ENCODE results near the gene OR6C2. TPM values are rescaled to one million over a fixed set of nuclear protein-coding genes. Genes with fewer than 3 reads are reported as not detected.

Gene OR6C2
- total and polyA plus RNA-seq, 2 of the 8 experiments (the other 6 are each of a cell fraction or from before 2014, with no cell fraction given), result not detected

GRCh38 chr12:55470088-55470829, 26.4 kb downstream of the OR6C2 start, which contains the start of gene OR6C70 (continued):
- TF ChIP-seq NRF1 (IDR thresholded peaks at IDR 0.05; ENCODE audit: low read depth, low read length) (no peak), SP2 (IDR thresholded peaks at IDR 0.05; ENCODE audit: low read length) (no peak), TEAD4 (IDR thresholded peaks at IDR 0.05; ENCODE audit: low read depth, low read length) (no peak), TCF12 (IDR thresholded peaks at IDR 0.05; ENCODE audit: low read depth, low read length) (no peak), CREB1 (IDR thresholded peaks at IDR 0.05) (no peak), CTBP2 (IDR thresholded peaks at IDR 0.05; ENCODE audit: borderline replicate concordance, insufficient read depth, insufficient read length, low read length) (no peak), ASH2L (IDR thresholded peaks at IDR 0.05; ENCODE audit: low read length) (no peak), JUND (IDR thresholded peaks at IDR 0.05; ENCODE audit: low read length) (no peak), ATF3 (IDR thresholded peaks at IDR 0.05; ENCODE audit: insufficient read depth, low read depth, low read length) (no peak), SAP30 (IDR thresholded peaks at IDR 0.05; ENCODE audit: insufficient read depth, insufficient replicate concordance, low read length) (no peak), GTF2F1 (IDR thresholded peaks at IDR 0.05; ENCODE audit: borderline replicate concordance, low read depth, low read length) (no peak), ZNF274 (IDR thresholded peaks at IDR 0.05; ENCODE audit: borderline replicate concordance, extremely low read depth, low read length) (no peak)
